HFF-Myc (cell line): ENCODE data around the gene METTL13.
"Not testable (repeated sequence)": the region's sequence is repeated elsewhere in the genome, so short reads cannot be mapped to it uniquely, and the experiment has no call there.

Experiments
- DNase-seq: peaks from one replicate; pipeline ENCODE4 v3.0.0-alpha.2; 2011; ENCODE audit warnings: low read depth; ENCODE audit errors: extremely low read depth
- H3K4me3 ChIP-seq: replicated peaks from 2 replicates; pipeline ENCODE4 v1.5.1; 2011; ENCODE audit warnings: low read depth, mild to moderate bottlenecking, control low read depth, low read length
- CTCF ChIP-seq: IDR thresholded peaks from 2 replicates; pipeline ENCODE4 v1.5.1; 2012; ENCODE audit warnings: mild to moderate bottlenecking, low read depth, low read length, control low read depth; ENCODE audit errors: missing control alignments

METTL13 gene

GRCh38 chr1:171793636-171794035 is 12.2 kb downstream of the METTL13 start:
- TF ChIP-seq CTCF: no peak
- DNase-seq: no peak

DNA sequence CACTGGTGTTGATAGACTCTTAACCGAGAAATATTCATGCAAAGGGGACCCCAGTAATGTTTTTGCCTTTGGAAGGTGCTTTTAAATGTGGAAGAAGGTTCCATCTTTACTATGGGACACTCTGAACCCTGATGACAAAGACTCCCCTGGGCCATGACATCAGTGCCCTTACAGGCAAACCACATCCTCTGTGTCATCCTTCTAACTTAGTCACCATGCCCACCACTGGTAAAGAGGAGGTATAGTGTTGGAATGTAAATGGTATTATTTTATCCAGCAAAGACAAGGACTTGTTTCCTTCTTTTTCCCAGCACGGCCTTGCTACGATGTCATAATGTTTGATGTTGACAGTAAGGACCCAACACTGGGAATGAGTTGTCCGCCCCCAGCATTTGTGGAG is 12.6 kb downstream of the METTL13 start:
- H3K4me3 ChIP-seq: no peak overlapping the region
- peak; percentile 56 for DNase-seq
- TF ChIP-seq CTCF: no peak

More at GRCh38 chr1:171793636-171794035, 12.2 kb downstream of the METTL13 start:
- H3K4me3 ChIP-seq: no peak overlapping the region

DNA sequence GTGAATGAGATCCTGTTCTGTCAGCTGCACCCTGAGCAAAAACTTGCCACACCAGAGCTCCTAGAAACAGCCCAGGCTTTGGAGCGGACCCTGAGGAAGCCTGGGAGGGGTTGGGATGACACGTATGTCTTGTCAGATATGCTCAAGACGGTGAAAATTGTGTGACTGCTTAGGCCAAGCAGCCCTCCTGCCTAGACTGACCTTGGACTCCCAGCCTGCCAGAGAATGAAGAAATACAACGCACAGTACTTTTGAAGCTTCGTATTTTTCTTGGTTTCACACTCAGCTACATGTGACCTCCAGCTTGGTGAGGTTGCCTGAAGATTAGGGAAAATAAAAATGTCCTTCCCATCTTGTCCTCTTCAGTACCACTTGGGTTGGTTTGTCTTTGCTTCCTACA is 15.1 kb downstream of the METTL13 start:
- no peak for DNase-seq
- no peak overlapping the region for H3K4me3 ChIP-seq
- no peak for TF ChIP-seq CTCF

DNA sequence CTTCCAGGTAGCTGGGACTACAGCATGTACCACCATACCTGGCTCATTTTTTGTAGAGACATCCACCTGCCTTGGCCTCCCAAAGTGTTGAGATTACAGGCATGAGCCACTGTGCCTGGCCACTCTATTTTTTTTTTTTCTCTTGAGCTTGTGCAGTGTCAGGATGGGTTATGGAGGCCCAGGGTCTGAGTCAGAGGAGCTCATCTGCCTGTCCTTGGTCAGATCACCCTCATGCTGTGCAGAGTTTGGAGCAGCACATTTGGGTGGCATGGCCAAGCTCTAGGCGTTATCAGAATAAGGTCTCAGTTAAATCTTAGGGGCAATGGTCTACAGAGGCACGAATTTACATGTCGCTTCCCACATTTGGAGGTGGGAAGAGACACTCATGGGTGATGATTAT is 16.9 kb downstream of the METTL13 start:
- H3K4me3 ChIP-seq: no peak overlapping the region
- DNase-seq: no peak
- no peak for TF ChIP-seq CTCF

DNA sequence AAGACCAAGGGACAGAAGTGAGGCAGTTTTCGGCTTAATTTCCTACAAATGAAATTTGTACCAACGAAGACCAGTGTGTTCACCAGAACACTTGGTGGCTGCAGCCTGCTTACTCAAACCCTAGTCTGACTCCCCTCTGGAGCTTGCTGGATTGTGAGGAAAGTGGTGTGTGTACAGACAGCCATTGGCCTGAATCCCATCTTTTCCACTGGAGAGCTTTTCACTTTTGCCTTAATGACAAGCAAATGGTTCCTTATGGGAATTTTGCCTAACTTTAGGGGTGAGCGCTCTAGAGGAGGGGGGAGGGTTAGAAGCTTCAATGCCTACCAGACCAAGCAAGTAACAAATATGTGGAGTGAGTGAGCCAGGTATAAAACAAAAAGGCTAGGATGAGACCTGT is 17.3 kb downstream of the METTL13 start:
- no peak for TF ChIP-seq CTCF
- no peak overlapping the region for H3K4me3 ChIP-seq
- DNase-seq: no peak

GRCh38 chr1:171799166-171799565 is 17.7 kb downstream of the METTL13 start:
- no peak for DNase-seq
- no peak for TF ChIP-seq CTCF
- no peak overlapping the region for H3K4me3 ChIP-seq

- not testable (repeated sequence) for DNase-seq, H3K4me3 ChIP-seq
Measured at GRCh38 chr1:171799698-171800097, 18.2 kb downstream of the METTL13 start.

DNA sequence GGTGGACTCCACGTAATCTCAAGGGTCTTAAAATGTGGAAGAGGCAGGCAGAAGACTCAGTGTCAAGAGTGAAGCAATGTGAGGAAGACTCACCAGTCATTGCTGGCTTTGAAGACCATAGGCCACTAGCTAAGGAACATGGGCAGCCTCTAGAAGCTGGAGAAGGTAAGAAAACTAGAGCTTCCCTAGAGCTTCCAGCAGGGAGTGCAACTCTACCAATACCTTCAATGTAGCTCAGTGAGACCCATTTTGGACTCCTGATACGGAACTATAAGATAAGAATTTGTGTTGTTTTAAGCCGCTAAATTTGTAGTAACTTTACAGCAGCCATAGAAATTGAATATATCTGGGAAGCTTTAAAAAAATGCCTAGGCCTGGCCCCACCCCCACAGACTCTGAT is 18.9 kb downstream of the METTL13 start:
- H3K4me3 ChIP-seq: no peak overlapping the region
- TF ChIP-seq CTCF: no peak
- no peak for DNase-seq
